HG02763 (cell line): ENCODE results near the gene CERS2.
"Not testable (repeated sequence)": the region's sequence is repeated elsewhere in the genome, so short reads cannot be mapped to it uniquely, and the experiment has no call there.

ENCODE experiments used
- ATAC-seq: cut with Tn5 transposase; IDR thresholded peaks from one replicate; pipeline ENCODE4 v1.9.1; 2021; ENCODE audit warnings: mild to moderate bottlenecking, moderate library complexity; ENCODE audit not compliant: unreplicated experiment

The CERS2 gene

DNA sequence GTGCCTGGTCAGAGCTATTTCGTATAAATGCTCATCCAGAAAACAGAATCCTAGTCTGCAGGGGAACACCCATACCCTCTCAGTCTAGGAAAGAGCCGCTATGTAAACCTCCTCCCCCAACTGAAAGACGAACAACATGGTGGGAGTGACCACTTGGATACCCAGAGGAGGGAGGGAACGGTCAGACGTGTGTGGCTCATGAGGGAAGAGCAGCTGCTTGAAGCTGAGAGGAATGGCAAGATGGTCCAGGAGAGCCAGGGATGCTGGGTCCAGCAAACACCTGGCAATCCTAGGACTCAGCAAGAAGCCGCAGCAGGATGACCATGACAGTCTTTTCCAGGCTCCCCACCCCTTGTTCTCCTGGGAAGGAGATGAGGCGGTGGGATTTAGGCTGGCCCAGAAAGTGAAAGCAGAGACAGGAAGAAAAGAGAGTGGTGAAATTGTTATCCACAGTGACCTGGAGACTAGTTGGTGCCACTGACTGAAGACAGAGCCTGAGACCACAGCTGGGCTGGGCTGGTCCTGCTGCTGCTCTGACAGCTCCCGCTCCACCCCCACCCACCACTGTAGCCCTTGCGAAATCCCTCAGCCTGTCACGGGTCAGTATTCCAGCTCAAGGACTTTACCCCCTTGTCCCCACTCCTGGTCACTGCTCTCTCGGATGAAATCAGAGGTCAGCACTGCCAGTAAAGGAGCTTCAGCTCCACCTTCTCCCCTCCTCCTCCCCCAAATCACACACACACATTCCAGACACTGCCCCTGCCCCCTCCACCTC is 3.6 kb downstream of the CERS2 start:
- ATAC-seq = no peak

DNA sequence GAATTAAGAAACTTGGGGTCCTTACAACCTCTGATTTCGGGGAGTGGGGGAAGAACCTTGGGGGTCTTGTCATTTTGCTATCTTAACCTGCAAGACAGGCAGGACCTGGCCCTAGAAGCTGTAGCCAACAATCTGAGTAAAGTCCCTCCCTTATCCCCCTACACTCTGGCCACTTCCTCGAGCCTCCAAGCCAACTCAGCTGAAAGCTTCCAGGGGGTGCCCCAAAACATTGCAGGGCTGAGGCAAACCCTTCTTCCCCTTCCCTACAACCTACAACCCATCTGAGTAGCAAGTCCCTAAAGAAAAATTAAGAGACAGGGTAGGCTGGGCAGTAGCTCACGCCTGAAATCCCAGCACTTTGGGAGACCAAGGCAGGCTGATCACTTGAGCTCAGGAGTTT is 5.0 kb downstream of the CERS2 start:
- ATAC-seq = no peak

DNA sequence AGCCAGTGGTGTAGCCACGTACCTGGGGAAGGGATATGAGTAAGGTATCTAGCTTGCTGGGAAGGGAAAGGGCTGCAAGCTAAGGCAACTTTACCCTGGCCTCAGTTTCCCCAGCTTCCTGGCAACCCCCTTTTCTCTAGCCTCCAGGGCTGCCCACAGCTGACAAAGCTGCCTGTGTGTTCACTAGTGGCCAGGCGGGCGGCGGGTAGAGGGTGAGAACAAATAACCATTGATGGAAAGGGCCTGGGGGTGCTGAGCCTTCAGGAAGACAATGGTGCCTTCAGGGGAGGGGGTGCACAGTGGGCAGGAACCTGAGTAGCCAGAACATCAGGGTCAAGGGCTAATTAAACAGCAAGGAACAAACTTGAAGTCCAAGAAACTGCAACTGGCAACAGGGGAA is 6.1 kb downstream of the CERS2 start:
- no peak for ATAC-seq

DNA sequence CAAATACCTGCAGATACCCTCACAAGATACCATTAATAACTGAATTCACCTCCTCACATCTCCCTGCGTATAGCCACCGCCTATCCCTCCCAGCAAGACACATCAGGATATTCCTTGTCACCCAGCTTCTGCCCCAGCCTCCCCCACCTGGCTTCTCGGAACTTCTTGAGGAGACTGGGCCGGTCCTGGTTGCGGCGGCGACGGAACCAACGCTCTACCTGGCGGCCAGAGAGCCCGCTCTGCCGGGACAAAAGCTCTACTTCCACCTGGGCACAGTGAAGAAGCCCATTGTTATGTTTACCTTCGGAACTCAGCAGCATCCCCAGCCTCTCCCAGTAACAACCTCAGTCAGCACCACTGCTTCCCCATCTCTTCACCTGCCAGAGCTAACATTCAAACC is 6.7 kb downstream of the CERS2 start:
- ATAC-seq = no peak

DNA sequence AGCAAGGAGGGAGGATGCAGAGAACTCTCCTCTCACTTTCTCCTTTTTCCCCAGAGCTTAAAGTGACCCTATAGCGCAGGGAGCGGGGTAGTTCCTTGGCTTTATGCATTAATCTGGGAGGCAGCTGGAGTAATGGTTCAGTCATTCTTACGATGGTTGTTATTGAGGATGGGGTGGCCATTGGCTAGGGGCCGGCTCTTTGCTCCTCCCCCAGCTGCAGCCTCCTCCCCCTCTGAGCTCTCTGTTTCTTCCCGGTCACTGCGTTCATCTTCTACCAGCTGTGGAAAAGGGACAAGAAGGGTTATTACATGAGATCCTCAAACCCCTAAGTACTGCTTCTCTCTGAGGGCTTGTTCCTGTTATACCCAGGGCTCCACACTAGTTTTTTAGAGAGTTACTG is 8.6 kb downstream of the CERS2 start:
- ATAC-seq = no peak

DNA sequence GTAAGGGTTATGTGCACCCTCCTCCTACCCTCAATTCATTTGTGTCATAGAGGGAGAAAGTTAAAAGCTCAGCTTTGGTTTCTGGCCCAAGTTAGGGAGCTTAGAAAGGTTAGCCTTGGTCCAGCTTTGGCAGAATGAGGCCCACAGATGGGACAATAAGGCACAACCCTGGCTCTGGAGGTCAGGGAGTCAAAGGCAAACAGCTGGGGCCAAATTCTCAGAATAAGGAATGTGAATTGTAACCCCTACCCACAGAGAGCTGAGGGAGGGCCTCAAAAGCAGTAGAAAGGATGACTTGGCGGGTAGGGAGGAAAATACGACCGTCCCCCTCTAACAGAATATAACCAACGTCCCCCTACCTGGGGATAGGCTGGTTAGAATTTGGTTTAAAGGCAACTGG is 9.0 kb downstream of the CERS2 start:
- no peak for ATAC-seq

DNA sequence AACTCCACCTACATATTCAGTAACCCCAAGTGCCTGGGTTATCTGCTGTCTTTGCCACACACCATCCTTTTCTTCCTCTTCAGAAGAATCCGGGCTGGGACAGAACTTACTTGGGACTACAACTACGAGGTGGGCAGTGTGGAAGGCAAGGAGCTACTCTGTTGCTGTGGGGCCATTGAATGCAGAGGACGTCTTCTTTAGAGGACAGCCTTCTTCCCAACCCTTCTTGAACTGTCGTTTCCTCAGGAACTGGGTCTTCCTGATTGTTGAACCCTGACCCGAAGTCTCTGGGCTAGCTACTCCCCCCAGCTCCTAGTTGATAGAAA is 10.5 kb downstream of the CERS2 start:
- ATAC-seq = no peak

DNA sequence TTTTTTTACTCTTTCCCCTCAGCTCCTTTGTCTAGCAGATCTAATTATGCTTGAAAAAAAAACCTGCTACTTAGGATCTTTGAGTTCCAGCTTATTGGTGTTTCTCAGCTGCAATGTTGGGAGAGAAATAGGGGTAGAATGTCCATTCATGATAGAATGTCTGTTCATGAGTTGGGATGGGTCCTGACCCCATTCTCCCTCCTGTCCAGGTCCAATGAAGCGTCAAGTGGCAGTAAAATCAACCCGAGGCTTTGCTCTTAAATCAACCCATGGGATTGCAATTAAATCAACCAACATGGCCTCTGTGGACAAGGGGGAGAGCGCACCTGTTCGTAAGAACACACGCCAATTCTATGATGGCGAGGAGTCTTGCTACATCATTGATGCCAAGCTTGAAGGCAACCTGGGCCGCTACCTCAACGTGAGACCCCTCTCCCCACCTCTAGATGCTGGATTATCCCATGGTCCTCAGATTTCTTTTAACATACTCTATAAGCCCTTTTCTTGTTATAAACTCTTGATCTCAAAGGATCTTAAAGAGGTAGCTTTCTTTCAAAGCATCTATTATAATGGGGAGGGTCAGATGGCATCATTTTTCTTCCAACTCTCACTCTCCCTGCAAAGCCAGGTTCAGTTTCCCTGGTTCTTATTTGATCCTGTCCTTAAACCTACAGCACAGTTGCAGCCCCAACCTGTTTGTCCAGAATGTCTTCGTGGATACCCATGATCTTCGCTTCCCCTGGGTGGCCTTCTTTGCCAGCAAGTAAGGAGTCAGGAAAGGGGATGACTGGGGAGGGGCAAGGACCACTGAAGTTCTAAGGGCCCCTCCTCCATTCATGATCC is 11.1 kb downstream of the CERS2 start:
- ATAC-seq = no peak

DNA sequence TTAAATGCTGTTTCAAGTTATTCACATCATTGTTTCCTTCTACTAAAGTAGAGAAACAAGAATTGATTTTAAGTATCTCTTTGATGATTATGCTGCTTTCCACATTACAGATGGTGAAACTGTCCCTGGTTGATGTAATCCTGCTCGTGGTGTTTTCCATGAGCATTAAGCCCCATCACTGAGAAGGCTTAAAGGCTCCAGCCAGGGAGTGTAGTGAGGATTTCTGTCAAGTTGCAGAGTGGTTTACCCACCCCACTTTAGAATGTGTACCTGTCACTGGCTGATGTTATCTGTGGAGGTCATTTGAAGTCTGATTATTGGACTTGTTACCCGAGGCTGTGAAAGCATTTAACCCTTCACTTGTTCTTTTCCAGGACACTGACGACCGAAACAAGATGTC is 12.9 kb downstream of the CERS2 start:
- ATAC-seq = no peak

DNA sequence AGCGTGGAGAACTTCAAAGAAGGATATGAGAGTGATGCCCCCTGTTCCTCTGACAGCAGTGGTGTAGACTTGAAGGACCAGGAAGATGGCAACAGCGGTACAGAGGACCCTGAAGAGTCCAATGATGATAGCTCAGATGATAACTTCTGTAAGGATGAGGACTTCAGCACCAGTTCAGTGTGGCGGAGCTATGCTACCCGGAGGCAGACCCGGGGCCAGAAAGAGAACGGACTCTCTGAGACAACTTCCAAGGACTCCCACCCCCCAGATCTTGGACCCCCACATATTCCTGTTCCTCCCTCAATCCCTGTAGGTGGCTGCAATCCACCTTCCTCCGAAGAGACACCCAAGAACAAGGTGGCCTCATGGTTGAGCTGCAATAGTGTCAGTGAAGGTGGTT is 14.0 kb downstream of the CERS2 start:
- ATAC-seq = no peak

DNA sequence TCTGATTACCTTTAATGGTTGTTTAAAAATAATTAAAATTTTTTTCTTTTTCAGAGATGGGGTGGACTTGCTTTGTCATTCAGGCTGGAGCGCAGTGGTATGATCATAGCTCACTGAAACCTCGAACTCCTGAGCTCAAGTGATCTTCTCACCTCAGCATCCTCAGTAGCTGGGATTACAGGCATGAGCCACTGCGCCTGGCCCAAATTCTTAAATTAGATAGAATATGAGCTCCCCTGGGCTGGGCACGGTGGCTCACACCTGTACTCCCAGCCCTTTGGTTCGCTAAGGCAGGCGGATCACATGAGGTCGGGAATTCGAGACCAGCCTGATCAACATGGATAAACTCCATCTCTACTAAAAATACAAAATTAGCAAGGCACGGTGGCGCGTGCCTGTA is 17.0 kb downstream of the CERS2 start:
- no peak for ATAC-seq

DNA sequence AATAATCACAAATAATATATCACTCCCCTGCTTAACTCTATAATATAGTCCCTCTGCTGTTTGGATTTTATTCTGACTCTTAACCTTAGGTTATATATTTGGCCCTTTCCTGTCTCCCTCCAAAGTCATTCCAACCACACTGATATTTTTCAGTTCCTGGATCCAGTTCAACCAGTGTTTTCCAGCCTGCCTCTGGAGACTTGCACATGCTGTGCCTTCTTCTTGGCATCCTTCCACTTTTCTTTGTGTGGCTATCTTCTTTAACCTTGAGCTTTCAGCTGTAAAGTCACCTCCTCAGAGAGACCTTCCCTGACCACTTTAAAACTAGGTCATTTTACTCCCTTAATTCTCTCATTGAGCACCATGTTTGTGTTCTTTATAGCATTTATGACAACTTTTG is 19.4 kb downstream of the CERS2 start:
- ATAC-seq = no peak

DNA sequence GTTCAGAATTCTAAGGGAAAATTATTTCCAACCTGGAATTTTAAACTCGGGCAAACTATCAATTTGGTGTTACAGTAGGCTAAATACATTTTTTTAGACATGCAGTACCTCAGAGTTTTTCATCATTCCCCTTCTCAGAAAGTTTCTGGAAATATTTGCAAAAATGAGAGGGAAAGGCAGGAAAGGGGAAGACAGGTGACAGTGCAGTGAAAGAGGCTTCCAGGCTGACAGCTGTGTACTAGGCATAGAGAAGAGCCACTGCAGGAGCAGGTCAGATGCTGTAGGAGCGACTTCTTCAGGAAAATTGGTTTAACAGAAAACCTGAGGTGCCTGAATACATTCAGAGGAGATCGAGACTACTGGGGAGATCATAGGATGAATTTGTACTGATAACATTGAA is 19.9 kb downstream of the CERS2 start:
- no peak for ATAC-seq

DNA sequence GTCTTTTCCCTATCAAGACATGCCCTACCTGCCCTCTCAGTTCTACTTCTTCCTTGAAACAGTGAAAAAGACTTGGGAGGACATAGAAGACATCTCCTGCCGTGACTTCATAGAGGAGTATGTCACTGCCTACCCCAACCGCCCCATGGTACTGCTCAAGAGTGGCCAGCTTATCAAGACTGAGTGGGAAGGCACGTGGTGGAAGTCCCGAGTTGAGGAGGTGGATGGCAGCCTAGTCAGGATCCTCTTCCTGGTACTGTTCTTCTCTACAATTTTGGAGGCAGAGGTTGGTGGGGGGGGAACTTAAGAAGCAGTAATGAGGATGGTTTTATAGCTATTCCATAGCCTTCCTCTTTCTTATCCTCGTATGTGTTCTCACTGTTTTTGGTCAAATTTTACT is 29.8 kb downstream of the CERS2 start:
- no peak for ATAC-seq

DNA sequence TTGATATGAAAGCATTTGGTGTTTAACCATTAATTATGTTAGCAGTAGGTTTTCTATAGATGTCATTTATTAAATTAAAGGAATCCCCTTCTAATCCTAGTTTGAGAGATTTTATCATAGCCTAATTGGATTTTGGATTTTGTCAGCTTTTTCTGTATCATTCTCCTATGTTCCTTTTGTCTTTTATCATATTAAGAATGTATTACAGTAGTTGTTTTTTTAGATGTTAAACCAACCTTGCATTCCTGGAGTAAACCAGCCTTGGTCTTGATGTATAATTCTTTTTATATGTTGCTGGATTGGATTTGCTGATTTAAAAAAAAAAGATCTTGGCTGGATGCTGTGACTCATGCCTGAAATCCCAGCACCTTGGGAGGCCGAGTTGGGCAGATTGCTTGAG is 42.9 kb downstream of the CERS2 start:
- no peak for ATAC-seq

DNA sequence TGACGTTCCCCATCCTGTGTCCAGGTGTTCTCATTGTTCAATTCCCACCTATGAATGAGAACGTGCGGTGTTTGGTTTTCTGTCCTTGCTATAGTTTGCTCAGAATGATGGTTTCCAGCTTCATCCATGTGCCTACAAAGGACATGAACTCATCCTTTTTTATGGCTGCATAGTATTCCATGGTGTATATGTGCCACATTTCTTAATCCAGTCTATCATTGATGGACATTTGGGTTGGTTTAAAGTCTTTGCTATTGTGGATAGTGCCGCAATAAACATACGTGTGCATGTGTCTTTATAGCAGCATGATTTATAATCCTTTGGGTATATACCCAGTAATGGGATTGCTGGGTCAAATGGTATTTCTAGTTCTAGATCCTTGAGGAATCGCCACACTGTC is 45.9 kb downstream of the CERS2 start:
- not testable (repeated sequence) for ATAC-seq

DNA sequence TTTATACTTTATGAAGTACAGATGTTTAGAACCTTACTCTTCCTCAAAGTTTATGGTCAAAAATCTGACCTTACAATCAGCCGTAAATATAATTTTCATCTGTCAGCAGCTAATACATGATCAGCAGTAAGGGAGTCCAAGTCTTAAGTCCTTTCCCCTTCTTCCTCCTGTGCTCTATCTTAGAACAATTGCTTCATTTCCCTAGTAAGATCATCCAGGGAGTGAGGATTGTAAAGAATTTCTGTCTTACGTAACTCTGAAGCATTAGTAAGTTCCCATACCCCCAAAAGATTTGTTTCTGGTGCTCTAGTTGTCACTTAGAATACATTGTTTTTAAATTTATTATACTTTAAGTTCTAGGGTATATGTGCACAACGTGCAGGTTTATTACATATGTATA is 46.3 kb downstream of the CERS2 start:
- ATAC-seq = no peak

DNA sequence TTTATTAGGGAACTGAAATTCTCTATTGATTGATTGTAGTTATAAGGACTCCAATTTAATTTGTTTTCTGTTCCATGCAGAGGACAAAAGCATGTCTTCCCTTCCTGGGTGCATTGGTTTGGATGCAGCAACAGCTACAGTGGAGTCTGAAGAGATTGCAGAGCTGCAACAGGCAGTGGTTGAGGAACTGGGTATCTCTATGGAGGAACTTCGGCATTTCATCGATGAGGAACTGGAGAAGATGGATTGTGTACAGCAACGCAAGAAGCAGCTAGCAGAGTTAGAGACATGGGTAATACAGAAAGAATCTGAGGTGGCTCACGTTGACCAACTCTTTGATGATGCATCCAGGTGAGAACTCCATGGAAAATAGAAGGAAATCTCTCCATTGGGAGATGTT is 47.0 kb downstream of the CERS2 start:
- no peak for ATAC-seq

DNA sequence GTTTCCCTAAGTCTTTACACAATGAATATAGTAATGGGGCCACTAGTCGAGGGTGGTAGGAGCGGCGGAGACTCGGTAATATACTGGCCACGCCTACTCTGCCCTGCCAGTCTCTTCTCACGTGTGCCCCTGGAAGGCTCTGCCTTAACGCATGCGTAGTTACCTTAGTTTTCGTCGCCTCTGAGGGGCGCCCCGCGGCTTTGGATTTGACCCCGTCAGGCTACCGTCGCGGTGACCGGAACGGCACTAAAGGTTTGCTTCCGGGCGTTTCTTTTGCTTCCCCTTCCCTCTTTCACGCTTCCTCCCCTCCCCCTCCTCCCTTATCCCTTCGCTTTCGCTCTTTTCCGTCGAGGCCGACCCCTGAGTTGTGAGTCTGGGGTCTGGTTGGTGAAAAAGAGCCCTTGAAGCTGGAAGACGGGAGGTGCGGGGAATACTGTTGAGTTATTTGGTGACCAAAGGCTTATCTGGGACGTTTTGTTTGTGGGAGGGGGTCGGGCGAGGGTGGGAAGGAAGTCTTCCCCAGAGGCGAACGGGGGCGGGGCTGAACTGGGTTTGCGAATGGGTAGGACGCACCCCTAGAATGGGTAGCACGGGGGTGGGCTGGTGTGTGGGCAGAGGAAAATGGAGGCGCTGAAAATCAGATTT is 48.4 kb downstream of the CERS2 start, which contains the start of gene SETDB1:
TSS of gene SETDB1 (plus strand) at position 267 of the 645 bp plus-strand sequence. CDS start 1,352 bp downstream, outside the sequence.
- peak; percentile 91 for ATAC-seq

DNA sequence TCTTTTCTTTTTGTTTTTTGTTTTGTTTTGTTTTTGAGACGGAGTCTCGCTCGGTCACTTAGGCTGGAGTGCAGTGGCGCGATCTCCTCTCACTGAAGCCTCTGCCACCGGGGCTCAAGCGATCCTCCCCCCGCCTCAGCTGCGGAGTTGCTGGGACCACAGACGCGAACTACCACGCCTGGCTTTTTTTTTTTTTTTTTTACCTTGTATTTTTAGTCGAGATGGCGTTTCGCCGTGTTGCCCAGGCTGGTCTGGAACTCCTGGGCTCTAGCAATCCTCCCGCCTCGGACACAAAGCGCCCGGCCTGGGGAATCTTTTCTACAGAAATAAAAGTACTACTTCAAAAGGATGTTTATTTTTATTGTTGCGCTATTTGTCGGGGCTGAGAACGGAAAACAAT is 49.6 kb downstream of the CERS2 start:
- ATAC-seq = no peak

DNA sequence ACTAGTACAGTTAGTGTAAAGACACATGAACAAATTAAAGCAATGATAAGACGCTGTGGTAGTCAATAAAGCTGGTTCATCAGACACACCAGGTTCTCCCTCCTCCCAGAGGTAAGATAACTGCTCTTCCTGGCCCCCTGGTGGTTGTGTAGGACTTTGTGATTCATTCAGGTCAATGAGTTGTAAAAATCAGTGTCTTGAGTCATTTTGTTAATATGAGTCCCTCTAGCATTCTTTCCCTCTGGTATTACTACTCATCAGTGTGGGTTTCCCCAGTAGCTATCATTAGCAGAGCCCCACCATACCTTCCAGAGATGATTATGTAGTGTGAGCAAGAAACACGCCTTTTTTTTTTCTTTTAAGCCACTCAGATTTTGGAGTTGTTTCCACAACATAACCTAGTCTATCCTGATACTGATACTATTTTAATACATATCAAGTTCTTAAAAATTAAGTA is 52.1 kb downstream of the CERS2 start:
- ATAC-seq = peak; percentile 35

DNA sequence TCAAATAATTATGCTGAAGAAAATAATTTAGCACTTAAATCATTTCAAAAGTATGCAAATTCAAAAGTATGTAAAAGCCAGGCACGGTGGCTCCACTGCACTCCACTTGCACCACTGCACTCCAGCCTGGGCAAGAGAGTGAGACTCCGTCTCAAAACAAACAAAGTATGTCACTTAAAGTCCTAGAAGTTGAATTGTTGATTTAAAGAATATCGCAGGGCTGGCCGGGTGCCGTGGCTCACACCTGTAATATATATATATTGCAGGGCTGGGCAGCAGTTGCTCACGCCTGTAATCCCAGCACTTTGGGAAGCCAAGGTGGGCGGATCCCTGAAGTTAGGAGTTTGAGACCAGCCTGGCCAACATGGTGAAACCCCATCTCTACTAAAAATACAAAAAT is 57.2 kb downstream of the CERS2 start:
- ATAC-seq = no peak
